Measurements from ENCODE around the gene ENKUR. TPM values are rescaled to one million over a fixed set of nuclear protein-coding genes. Genes with fewer than 3 reads are reported as not detected.
"Not testable (repeated sequence)": the region's sequence is repeated elsewhere in the genome, so short reads cannot be mapped to it uniquely, and the experiment has no call there.

The ENKUR gene
- polyA plus RNA-seq, 1 experiment = 0.06 TPM

- POLR2A ChIA-PET = no interaction called here
- CTCF ChIA-PET = interaction anchor here (0.6 to 1.2 kb wide), 3 partner anchors 10 to 151 kb away, joined by 3 read pairs; no protein-coding TSS in a partner anchor
- TF ChIP-seq CTCF (IDR thresholded peaks at IDR 0.05; ENCODE audit: insufficient read depth, low read depth, low read length) = no peak
- no peaks in the 10 kb centered on the region for H3K36me3 ChIP-seq (ENCODE audit: control insufficient read depth, insufficient read depth, low read length)
- no peak for DNase-seq (ENCODE audit: low read depth)
- H3K4me3 ChIP-seq (ENCODE audit: low read depth, low read length) = no peak overlapping the region
- no peaks in the 10 kb centered on the region for H3K27me3 ChIP-seq (ENCODE audit: control insufficient read depth, insufficient read depth, low read length)
Observed at GRCh38 chr10:24971374-24971773, 44.6 kb downstream of the ENKUR start.

GRCh38 chr10:24969841-24970281 lies 46.1 kb downstream of the ENKUR start:
- no peaks in the 10 kb centered on the region for H3K27me3 ChIP-seq (ENCODE audit: control insufficient read depth, insufficient read depth, low read length)
- TF ChIP-seq CTCF (IDR thresholded peaks at IDR 0.05; ENCODE audit: insufficient read depth, low read depth, low read length) = no peak
- DNase-seq (ENCODE audit: low read depth) = no peak
- no peak overlapping the region for H3K4me3 ChIP-seq (ENCODE audit: low read depth, low read length)
- no peaks in the 10 kb centered on the region for H3K36me3 ChIP-seq (ENCODE audit: control insufficient read depth, insufficient read depth, low read length)
- CTCF ChIA-PET = interaction anchor here (0.6 to 1.1 kb wide), 3 partner anchors 110 to 208 kb away, joined by 3 to 5 read pairs (median 4); no protein-coding TSS in a partner anchor
- POLR2A ChIA-PET = interaction anchor here (0.6 kb wide), 1 partner anchor 20 kb away, joined by 3 read pairs; no protein-coding TSS in a partner anchor

- DNase-seq (ENCODE audit: low read depth) = not testable (repeated sequence)
Observed at GRCh38 chr10:24968951-24969350, 47.0 kb downstream of the ENKUR start.

GRCh38 chr10:24968349-24968748 lies 47.6 kb downstream of the ENKUR start:
- CTCF ChIA-PET = interaction anchor here (0.7 kb wide), 1 partner anchor 29 kb away, joined by 3 read pairs; no protein-coding TSS in a partner anchor
- no peaks in the 10 kb centered on the region for H3K27me3 ChIP-seq (ENCODE audit: control insufficient read depth, insufficient read depth, low read length)
- TF ChIP-seq CTCF (IDR thresholded peaks at IDR 0.05; ENCODE audit: insufficient read depth, low read depth, low read length) = no peak
- no peaks in the 10 kb centered on the region for H3K36me3 ChIP-seq (ENCODE audit: control insufficient read depth, insufficient read depth, low read length)
- DNase-seq (ENCODE audit: low read depth) = no peak
- no peak overlapping the region for H3K4me3 ChIP-seq (ENCODE audit: low read depth, low read length)
- POLR2A ChIA-PET = no interaction called here

More at GRCh38 chr10:24968951-24969350, 47.0 kb downstream of the ENKUR start:
- H3K36me3 ChIP-seq (ENCODE audit: control insufficient read depth, insufficient read depth, low read length); POLR2A ChIA-PET; CTCF ChIA-PET; H3K4me3 ChIP-seq (ENCODE audit: low read depth, low read length); H3K27me3 ChIP-seq (ENCODE audit: control insufficient read depth, insufficient read depth, low read length): not testable (repeated sequence)

GRCh38 chr10:24966962-24967481 lies 48.9 kb downstream of the ENKUR start:
- H3K36me3 ChIP-seq (ENCODE audit: control insufficient read depth, insufficient read depth, low read length) = no peaks in the 10 kb centered on the region
- no peak for DNase-seq (ENCODE audit: low read depth)
- ChIA-PET CTCF (interaction anchor here (0.6 kb wide), 1 partner anchor 86 kb away, joined by 3 read pairs; no protein-coding TSS in a partner anchor), POLR2A (no interaction called here)
- H3K4me3 ChIP-seq (ENCODE audit: low read depth, low read length) = no peak overlapping the region
- no peak for TF ChIP-seq CTCF (IDR thresholded peaks at IDR 0.05; ENCODE audit: insufficient read depth, low read depth, low read length)
- no peaks in the 10 kb centered on the region for H3K27me3 ChIP-seq (ENCODE audit: control insufficient read depth, insufficient read depth, low read length)
